Measurements from ENCODE around the gene PLP1.
"Not testable (repeated sequence)": the region's sequence is repeated elsewhere in the genome, so short reads cannot be mapped to it uniquely, and the experiment has no call there.

PLP1 gene

GRCh38 chrX:103781062-103781402 is 4.4 kb downstream of the PLP1 start:
- no peak for DNase-seq (ENCODE audit: low spot score)

DNA sequence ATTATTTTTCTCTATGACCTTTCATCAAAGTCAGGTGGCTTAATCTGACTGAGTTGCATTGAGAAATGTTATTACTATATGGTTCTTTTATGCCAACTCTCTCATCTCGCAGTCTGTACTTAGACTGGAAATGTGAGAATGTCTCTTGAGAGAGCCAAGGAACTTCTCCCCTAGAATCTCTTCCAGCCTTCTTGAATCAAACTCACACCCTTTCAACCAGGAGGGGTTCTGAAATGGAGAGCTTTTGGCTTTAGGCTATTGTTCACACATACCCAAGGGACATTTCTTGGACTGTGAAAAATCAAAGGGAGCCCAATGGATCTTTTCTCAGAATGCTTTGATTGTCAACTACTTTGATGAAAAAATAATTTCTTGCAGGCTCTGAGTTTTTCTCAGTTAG is 5.1 kb downstream of the PLP1 start:
- no peak for DNase-seq (ENCODE audit: low spot score)

- no peak for DNase-seq (ENCODE audit: low spot score)
Observed at GRCh38 chrX:103782640-103783039, 6.0 kb downstream of the PLP1 start.

DNA sequence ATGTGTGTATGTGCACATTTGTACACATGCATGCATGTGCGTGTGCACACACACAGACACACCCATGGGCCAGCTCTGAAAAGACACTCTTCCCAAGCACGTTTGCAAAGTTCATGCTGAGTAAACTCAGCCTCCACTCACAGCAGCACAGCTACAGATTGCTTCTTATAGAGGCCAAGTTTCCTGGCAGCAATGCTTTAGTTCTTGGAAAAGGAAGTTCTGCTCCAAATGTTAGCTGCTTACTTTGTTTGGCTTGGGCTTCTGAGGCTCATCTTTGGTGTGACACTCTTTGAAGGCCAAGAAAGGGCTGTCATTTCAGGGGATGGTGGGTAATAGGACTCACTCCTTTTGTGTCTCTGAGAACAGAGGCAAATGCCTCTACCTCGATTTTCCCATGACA is 6.6 kb downstream of the PLP1 start:
- no peak for DNase-seq (ENCODE audit: low spot score)

DNA sequence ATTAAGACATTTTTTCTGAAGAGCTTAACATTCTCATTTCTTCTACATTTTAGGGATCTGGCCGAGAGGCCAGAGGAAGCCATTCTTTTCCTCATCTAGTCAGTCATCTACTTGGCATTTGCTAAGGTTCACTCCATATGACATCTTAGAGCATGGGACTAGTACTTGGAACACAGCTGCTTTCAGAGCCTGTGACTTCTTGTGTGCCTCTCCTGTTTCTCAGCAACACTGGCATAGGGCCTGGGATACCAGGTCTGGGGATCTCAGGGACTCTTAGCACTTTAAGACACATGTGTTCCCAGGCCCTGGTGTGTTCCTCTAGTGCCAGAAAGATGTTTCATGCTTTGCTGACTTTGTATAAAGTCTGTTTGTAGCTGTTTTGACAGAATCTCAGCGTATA is 7.3 kb downstream of the PLP1 start:
- DNase-seq (ENCODE audit: low spot score) = no peak

GRCh38 chrX:103789004-103789403 is 12.4 kb downstream of the PLP1 start:
- DNase-seq (ENCODE audit: low spot score) = no peak

- DNase-seq (ENCODE audit: low spot score) = no peak
Observed at GRCh38 chrX:103791228-103791627, 14.6 kb downstream of the PLP1 start.

GRCh38 chrX:103791826-103792485 is 15.3 kb downstream of the PLP1 start:
- DNase-seq (ENCODE audit: low spot score) = no peak

DNA sequence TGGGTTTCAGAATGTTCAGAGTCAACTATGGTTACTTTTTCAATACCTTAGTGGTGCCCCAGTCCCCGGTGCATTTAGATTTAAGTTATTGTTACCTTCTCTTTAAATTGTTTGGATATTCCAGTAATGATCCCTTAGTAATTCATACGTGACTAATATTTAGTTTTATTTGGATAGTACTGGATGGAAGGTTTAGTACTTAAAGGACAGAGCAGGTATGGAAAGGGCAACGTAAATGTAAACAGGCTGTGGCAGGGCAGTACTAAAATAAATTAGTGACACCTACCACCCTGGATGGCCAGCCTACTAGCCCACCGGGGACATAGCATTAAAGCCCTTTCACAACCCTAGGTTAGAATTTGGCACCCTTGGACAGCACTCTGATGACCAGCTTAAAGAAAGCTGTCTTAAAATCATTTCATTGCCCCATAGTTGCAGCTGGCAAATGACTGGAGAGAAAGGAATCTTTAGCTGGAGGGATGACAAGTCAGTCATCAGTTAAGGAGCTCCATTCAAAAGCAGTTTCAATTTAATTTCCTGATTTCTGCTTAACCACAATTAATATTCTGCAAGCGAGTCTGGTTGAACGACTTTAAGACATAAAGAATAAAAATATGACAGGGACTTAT is 16.4 kb downstream of the PLP1 start:
- DNase-seq (ENCODE audit: low spot score) = no peak

- DNase-seq (ENCODE audit: low spot score) = no peak
Observed at GRCh38 chrX:103793545-103793940, 16.9 kb downstream of the PLP1 start.

DNA sequence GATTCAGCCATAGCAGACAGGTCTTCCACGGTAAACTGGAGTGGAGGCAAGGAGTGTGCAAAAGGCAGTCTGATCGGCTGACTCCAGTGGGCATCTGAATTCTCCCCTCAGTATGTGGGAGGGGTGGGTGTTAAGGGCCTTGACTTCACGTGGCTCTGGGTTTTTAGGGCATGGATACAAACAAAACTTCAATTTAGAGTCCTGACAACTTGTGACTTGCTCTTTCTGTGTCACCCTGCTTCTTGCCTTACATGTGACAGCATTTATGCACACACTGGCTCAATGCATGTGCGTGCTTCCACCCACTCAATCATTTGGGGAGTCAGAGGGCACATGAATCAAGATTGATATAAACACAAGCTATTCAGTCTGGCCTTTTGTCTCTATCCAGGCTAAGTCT is 17.5 kb downstream of the PLP1 start:
- DNase-seq (ENCODE audit: low spot score) = no peak

DNA sequence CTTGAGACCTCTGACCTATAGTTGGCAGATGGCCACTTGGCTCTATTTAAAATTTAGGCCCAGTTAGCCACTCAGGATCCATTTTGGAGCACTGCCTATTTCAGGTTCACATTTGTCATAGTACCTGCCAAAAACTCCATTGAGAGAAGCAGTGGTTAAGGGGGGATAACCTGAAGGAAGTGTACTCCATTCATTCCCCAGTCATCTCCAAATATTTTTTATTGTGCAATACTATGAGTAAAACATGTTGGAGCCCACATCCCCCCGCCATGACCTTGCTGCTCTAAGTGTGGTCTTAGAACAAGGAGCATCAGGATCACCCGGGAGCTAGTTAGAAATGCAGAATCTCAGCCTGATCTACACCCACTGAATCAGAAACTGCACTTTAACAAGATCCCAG is 21.1 kb downstream of the PLP1 start:
- no peak for DNase-seq (ENCODE audit: low spot score)

DNA sequence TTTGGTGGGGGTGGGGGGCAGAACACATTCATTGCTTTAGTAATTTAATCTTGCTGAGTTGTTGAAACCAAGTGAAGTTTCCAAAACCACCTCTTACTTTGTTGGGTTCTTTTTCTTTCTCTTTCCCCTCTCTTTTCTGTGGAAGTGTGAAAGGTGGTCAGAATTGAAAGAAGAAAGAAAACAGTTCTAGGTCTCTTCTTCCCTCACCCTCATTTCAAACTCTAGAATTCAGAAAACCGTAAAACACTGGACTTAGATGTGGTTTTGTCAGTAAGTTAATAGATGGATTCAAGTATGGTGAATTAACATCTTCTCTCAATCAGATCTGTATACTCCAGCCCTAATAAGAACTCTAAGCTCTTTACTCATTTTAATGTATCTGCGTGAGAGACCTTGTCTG is 23.7 kb downstream of the PLP1 start:
- no peak for DNase-seq (ENCODE audit: low spot score)

GRCh38 chrX:103805860-103806259 is 29.2 kb downstream of the PLP1 start:
- DNase-seq (ENCODE audit: low spot score) = no peak

DNA sequence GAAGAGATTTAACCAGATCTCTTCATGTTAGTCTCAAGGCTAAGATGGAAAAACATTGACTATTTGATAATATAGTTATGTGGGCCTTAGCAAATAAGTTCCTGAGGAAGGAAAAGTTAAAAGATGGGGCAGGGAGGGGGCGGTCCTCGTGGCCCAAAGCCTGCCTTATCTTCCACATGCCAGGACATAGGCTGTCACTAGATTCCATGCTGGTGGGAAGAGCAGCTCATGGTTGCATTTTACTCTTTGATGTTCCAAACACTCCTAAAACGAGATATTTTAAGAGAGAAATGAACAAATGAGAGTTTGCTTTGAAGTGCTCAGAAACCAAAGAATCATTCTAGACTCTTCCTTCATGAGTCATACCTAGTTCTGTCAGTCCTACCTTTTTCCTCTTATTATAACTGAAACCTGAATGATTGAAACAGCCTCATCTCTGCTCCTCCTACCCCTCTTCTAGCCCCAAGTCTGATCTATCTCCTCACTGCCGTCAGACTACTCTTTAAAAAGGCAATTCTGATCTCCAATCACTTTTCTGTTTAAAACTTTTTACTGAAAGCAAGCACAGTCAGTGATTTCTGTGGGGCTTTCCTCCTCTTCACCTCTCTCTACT is 30.3 kb downstream of the PLP1 start:
- no peak for DNase-seq (ENCODE audit: low spot score)

- no peak for DNase-seq (ENCODE audit: low spot score)
Observed at GRCh38 chrX:103811858-103812257, 35.2 kb downstream of the PLP1 start.

DNA sequence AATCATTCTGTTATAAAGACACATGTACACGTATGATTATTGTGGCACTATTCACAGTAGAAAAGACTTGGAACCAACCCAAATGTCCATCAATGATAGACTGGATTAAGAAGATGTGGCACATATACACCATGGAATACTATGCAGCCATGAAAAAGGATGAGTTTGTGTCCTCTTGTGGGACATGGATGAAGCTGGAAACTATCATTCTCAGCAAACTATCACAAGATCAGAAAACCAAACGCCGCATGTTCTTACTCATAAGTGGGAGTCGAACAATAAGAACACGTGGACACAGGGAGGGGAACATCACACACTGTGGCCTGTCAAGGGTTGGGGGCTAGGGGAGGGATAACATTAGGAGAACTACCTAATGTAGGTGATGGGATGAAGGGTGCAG is 40.5 kb downstream of the PLP1 start:
- DNase-seq (ENCODE audit: low spot score) = not testable (repeated sequence)

DNA sequence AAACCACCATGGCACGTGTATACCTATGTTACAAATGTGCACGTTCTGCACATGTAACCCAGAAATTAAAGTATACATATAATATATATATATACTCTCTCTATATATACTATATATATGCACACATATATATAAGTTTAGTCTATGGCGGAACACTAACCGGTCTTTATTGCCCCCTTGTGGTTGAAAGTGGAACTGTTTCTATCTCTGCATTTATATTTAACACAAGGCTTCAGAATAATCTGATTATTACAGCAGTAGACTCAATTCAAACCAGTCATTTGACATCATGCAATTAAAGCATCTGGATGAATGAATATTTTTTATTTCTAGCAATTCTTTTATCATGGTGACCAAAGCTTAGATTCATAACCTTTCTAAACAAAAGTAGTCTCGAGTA is 40.9 kb downstream of the PLP1 start:
- DNase-seq (ENCODE audit: low spot score) = no peak

DNA sequence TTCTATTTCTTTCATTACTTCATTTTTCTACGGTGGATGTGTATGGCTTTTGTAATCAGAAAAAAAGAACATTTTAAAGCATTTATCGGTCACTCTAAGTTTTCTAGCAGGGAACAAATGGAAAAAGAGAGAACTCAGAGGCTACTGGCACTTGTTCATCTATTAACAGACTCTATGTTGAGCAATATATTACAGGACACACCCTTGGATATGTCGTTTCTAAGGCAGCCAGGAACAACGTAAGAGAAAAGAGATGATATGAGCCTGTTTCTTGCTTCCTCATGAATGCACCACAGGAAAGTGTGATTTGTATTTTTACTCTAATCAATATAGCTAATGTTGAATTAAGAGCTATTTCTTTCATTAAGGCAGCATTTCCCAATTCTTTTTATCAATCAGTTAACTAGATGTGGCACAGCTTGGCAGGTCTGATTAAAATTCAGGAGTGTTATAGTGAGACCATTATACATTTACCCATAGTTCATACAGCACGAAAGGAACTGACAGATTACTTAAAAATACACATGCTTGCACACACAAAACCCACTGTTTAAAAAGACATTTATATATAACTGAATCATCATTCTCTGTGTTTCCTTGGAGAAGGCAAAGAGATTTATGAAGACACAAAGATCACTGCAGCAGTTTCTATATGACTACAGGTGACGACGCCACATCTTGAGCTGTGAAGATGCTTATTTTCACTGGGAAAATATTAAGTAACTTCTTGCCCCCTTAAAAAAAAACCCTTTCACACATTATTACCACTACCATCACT is 42.4 kb downstream of the PLP1 start:
- no peak for DNase-seq (ENCODE audit: low spot score)

DNA sequence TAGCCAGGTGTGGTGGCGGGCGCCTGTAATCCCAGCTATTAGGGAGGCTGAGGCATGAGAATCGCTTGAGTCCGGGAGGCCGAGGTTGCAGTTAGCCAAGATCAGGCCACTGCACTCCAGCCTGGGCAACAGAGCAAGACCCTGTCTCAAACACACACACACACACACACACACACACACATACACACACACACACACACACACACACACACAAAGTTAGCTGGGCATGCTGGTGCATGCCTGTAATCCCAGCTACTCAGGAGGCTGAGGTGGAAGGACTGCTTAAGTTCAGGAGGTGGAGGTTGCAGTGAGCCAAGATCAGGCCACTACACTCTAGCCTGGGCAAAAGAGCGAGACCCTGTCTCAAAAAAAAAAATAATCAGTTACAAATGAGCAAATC is 44.2 kb downstream of the PLP1 start:
- DNase-seq (ENCODE audit: low spot score) = not testable (repeated sequence)

GRCh38 chrX:103823591-103823990 is 47.0 kb downstream of the PLP1 start:
- no peak for DNase-seq (ENCODE audit: low spot score)

DNA sequence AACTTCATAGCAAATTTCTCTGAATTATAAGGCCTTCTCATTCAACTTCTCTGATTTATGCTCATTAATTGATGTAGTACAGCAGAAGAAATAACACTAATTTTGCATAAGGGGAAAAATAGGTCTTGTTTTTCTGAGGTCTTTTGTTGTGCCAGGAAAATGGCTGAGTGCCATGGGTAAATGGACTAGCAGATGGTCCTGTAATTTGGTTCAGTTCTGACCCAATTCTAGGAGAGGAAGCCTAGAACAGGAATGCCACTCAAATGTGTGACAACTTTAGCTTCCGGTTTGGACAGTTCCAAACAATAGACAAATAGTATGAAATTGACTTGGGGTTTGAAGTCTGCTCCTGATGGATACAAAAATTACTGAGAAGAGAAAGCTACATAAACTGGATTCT is 49.2 kb downstream of the PLP1 start:
- DNase-seq (ENCODE audit: low spot score) = no peak

- no peak for DNase-seq (ENCODE audit: low spot score)
Observed at GRCh38 chrX:103828529-103828928, 51.9 kb downstream of the PLP1 start.
